Neural cell (in vitro differentiated cells): Measurements from ENCODE around the gene INO80. TPM values are rescaled to one million over a fixed set of nuclear protein-coding genes. Genes with fewer than 3 reads are reported as not detected.

Source experiments
- H2AFZ ChIP-seq: fragments of 200-600, 300-800 bp; sonication (generic), shearing (Covaris generic); 2 replicates; pipeline ENCODE4 v1.6.0; 2014; ENCODE audit warnings: low read depth, mild to moderate bottlenecking, antibody characterized with exemption, low read length, moderate library complexity
- H3F3A ChIP-seq: fragments of 200-600 bp; shearing (Covaris generic); 2 replicates; pipeline ENCODE4 v1.6.1; 2016; ENCODE audit warnings: mild to moderate bottlenecking, moderate library complexity, mixed read lengths, antibody characterized with exemption, low read length; ENCODE audit not compliant: insufficient read depth, poor library complexity, severe bottlenecking
- H3K27ac ChIP-seq: fragments of 200-600, 300-800 bp; sonication (generic), shearing (Covaris generic); 2 replicates; pipeline ENCODE4 v1.5.1; 2014; ENCODE audit warnings: mild to moderate bottlenecking, low read length, moderate library complexity
- H3K27me3 ChIP-seq: fragments of 300-800, 200-600 bp; sonication (generic), shearing (Covaris generic); 2 replicates; pipeline ENCODE4 v1.6.0; 2014; ENCODE audit warnings: mild to moderate bottlenecking, low read depth, low read length, moderate library complexity; ENCODE audit not compliant: insufficient read depth
- H3K36me3 ChIP-seq: fragments of 300-800, 200-600 bp; sonication (generic), shearing (Covaris generic); 2 replicates; pipeline ENCODE4 v1.5.1; 2014; ENCODE audit warnings: mild to moderate bottlenecking, antibody characterized with exemption, low read length, moderate library complexity; ENCODE audit not compliant: insufficient read depth
- H3K4me2 ChIP-seq: fragments of 300-800, 200-600 bp; sonication (generic), shearing (Covaris generic); 2 replicates; pipeline ENCODE4 v1.6.0; 2014; ENCODE audit warnings: mild to moderate bottlenecking, low read length
- H3K4me3 ChIP-seq: fragments of 300-800, 200-600 bp; sonication (generic), shearing (Covaris generic); 2 replicates; pipeline ENCODE4 v1.5.1; 2014; ENCODE audit warnings: mild to moderate bottlenecking, low read length, moderate library complexity
- H3K79me2 ChIP-seq: fragments of 200-600 bp; shearing (Covaris generic); replicated peaks from 2 replicates; pipeline ENCODE4 v1.6.0; 2014; ENCODE audit warnings: mild to moderate bottlenecking, low read length, moderate library complexity; ENCODE audit not compliant: insufficient read depth
- H3K9ac ChIP-seq: fragments of 300-800, 200-600 bp; sonication (generic), shearing (Covaris generic); 2 replicates; pipeline ENCODE4 v1.6.1; 2016; ENCODE audit warnings: mild to moderate bottlenecking, low read length, mixed read lengths
- H3K9me2 ChIP-seq: fragments of 200-600 bp; shearing (Covaris generic); 2 replicates; pipeline ENCODE4 v1.6.1; 2016; ENCODE audit warnings: mild to moderate bottlenecking, low read length, mixed read lengths; ENCODE audit not compliant: insufficient read depth
- H3K9me3 ChIP-seq: fragments of 200-600, 300-800 bp; sonication (generic), shearing (Covaris generic); 2 replicates; pipeline ENCODE4 v1.6.1; 2016; ENCODE audit warnings: mild to moderate bottlenecking, mixed run types, low read length, moderate library complexity, mixed read lengths
- H4K20me1 ChIP-seq: fragments of 200-600 bp; shearing (Covaris generic); 2 replicates; pipeline ENCODE4 v1.6.1; 2016; ENCODE audit warnings: mild to moderate bottlenecking, mixed run types; ENCODE audit not compliant: insufficient read depth
- EP300 ChIP-seq: fragments of 450-650 bp; conservative IDR thresholded peaks from 2 replicates; pipeline ENCODE4 v1.6.1; 2014; ENCODE audit warnings: antibody characterized with exemption, mild to moderate bottlenecking, moderate library complexity; ENCODE audit not compliant: poor library complexity, severe bottlenecking
- EZH2 ChIP-seq: fragments of 200-600, 300-800 bp; shearing (Covaris generic), sonication (generic); IDR thresholded peaks from 2 replicates; pipeline ENCODE4 v1.6.1; 2014; ENCODE audit warnings: antibody characterized with exemption, low read length, borderline replicate concordance, mild to moderate bottlenecking; ENCODE audit not compliant: insufficient read depth, poor library complexity, severe bottlenecking
- MXI1 ChIP-seq: fragments of 450-650 bp; conservative IDR thresholded peaks from 2 replicates; pipeline ENCODE4 v1.6.1; 2014; ENCODE audit warnings: antibody characterized with exemption, mild to moderate bottlenecking; ENCODE audit not compliant: poor library complexity, severe bottlenecking
- POLR2AphosphoS5 ChIP-seq: IDR thresholded peaks from 2 replicates; pipeline ENCODE4 v1.6.1; 2012
- RAD21 ChIP-seq: fragments of 450-650 bp; conservative IDR thresholded peaks from 2 replicates; pipeline ENCODE4 v1.6.1; 2014; ENCODE audit warnings: antibody characterized with exemption, mild to moderate bottlenecking, moderate library complexity
- SMC3 ChIP-seq: fragments of 450-650 bp; conservative IDR thresholded peaks from 2 replicates; pipeline ENCODE4 v1.6.1; 2014; ENCODE audit warnings: antibody characterized with exemption, mild to moderate bottlenecking, moderate library complexity; ENCODE audit not compliant: poor library complexity
- TAF1 ChIP-seq: IDR thresholded peaks from 2 replicates; pipeline ENCODE4 v1.6.1; 2012; ENCODE audit warnings: low read depth
- polyA plus RNA-seq: library from polyadenylated mRNA; depleted of rRNA; stranded (reverse); fragments of >200 nt; gene quantifications from 2 replicates; pipeline ENCODE4 v1.2.3, GENCODE V29; 2014
- TF ChIP-seq, protein P1 (sequence below): fragments of 450-650 bp; IDR thresholded peaks from 2 replicates; pipeline ENCODE4 v1.5.1; 2014; ENCODE audit warnings: antibody characterized with exemption, mild to moderate bottlenecking, moderate library complexity; ENCODE audit not compliant: poor library complexity, severe bottlenecking
- TF ChIP-seq, protein P2 (sequence below): IDR thresholded peaks from 2 replicates; pipeline ENCODE4 v1.6.1; 2012; ENCODE audit warnings: borderline replicate concordance

INO80 gene
- polyA plus RNA-seq, 1 donor from 2014 or later: 8.4 TPM

DNA sequence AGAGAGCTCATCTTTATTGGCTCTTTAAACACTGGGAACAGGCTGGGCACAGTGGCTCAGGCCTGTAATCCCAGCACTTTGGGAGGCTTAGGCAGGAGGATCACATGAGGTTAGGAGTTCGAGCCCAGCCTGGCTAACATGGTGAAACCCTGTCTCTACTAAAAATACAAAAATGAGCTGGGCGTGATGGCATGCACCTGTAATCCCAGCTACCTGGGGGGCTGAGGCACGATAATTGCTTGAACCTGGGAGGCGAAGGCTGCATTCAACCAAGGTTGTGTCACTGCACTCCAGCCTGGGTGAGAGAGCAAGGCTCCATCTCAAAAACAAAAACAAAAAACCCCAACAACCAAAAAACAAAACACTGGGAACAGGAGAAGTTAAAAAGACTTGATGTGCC lies 90.7 kb downstream of the INO80 start:
- TF ChIP-seq EP300 (no peak), SMC3 (no peak), MXI1 (no peak), RAD21 (no peak), TAF1 (no peak), EZH2 (no peak), POLR2AphosphoS5 (no peak)
- TF ChIP-seq, protein P1, sequence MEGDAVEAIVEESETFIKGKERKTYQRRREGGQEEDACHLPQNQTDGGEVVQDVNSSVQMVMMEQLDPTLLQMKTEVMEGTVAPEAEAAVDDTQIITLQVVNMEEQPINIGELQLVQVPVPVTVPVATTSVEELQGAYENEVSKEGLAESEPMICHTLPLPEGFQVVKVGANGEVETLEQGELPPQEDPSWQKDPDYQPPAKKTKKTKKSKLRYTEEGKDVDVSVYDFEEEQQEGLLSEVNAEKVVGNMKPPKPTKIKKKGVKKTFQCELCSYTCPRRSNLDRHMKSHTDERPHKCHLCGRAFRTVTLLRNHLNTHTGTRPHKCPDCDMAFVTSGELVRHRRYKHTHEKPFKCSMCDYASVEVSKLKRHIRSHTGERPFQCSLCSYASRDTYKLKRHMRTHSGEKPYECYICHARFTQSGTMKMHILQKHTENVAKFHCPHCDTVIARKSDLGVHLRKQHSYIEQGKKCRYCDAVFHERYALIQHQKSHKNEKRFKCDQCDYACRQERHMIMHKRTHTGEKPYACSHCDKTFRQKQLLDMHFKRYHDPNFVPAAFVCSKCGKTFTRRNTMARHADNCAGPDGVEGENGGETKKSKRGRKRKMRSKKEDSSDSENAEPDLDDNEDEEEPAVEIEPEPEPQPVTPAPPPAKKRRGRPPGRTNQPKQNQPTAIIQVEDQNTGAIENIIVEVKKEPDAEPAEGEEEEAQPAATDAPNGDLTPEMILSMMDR: no peak
- TF ChIP-seq, protein P2, sequence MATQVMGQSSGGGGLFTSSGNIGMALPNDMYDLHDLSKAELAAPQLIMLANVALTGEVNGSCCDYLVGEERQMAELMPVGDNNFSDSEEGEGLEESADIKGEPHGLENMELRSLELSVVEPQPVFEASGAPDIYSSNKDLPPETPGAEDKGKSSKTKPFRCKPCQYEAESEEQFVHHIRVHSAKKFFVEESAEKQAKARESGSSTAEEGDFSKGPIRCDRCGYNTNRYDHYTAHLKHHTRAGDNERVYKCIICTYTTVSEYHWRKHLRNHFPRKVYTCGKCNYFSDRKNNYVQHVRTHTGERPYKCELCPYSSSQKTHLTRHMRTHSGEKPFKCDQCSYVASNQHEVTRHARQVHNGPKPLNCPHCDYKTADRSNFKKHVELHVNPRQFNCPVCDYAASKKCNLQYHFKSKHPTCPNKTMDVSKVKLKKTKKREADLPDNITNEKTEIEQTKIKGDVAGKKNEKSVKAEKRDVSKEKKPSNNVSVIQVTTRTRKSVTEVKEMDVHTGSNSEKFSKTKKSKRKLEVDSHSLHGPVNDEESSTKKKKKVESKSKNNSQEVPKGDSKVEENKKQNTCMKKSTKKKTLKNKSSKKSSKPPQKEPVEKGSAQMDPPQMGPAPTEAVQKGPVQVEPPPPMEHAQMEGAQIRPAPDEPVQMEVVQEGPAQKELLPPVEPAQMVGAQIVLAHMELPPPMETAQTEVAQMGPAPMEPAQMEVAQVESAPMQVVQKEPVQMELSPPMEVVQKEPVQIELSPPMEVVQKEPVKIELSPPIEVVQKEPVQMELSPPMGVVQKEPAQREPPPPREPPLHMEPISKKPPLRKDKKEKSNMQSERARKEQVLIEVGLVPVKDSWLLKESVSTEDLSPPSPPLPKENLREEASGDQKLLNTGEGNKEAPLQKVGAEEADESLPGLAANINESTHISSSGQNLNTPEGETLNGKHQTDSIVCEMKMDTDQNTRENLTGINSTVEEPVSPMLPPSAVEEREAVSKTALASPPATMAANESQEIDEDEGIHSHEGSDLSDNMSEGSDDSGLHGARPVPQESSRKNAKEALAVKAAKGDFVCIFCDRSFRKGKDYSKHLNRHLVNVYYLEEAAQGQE: no peak
- Histone ChIP-seq H3K9me3 (no peaks in the 10 kb centered on the region), H3K27ac (no peak overlapping the region), H4K20me1 (no peaks in the 10 kb centered on the region), H3F3A (no peaks in the 10 kb centered on the region), H3K4me2 (no peak overlapping the region), H3K79me2 (no peaks in the 10 kb centered on the region), H3K9ac (no peak overlapping the region), H2AFZ (no peak overlapping the region), H3K4me3 (no peak overlapping the region), H3K27me3 (no peaks in the 10 kb centered on the region), H3K9me2 (no peaks in the 10 kb centered on the region), H3K36me3 (no peaks in the 10 kb centered on the region)

DNA sequence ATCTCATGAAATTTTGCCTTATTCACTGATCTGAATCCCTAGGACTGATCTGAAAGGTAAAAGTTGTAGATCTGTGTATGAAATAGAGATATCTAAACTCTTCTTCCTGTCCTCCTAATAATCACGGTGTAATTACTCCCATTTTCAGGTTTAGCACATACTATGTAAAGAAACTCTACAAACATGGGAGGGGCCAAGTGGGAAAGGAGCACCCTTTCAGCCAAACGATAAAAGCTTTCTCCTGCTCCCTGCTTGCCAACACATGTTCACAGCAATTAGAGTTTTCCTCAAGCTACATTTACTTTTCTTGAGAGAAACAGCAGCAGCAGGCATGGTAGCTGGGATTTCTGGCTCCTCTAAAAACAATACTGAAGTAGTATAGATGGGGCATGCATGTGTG lies 91.2 kb downstream of the INO80 start:
- H3K79me2 ChIP-seq: no peaks in the 10 kb centered on the region
- no peak overlapping the region for H3K4me3 ChIP-seq
- H3K27me3 ChIP-seq: no peaks in the 10 kb centered on the region
- no peaks in the 10 kb centered on the region for H3K9me3 ChIP-seq
- H3K27ac ChIP-seq: no peak overlapping the region
- H3K9ac ChIP-seq: no peak overlapping the region
- no peaks in the 10 kb centered on the region for H3F3A ChIP-seq
- TF ChIP-seq SMC3 (no peak), EP300 (no peak), RAD21 (no peak), POLR2AphosphoS5 (no peak), MXI1 (no peak), TAF1 (no peak), EZH2 (no peak)
- TF ChIP-seq, protein P1: no peak
- TF ChIP-seq, protein P2: no peak
- no peaks in the 10 kb centered on the region for H3K9me2 ChIP-seq
- H3K4me2 ChIP-seq: no peak overlapping the region
- no peak overlapping the region for H2AFZ ChIP-seq
- no peaks in the 10 kb centered on the region for H3K36me3 ChIP-seq
- no peaks in the 10 kb centered on the region for H4K20me1 ChIP-seq
